Aorta (tissue), 5 donors: Measurements from ENCODE around the gene ACOT7. TPM values are rescaled to one million over a fixed set of nuclear protein-coding genes. Genes with fewer than 3 reads are reported as not detected.

Source experiments
- ATAC-seq: fragments of 200-7000 bp; cut with Tn5 transposase; one replicate; pipeline ENCODE4 v1.9.1; 2022; ENCODE audit warnings: moderate library complexity; ENCODE audit not compliant: low FRiP score
- DNase-seq, 2 donors: peaks; one replicate each; pipeline ENCODE4 v3.0.0-alpha.2; 2020
- H3K27ac ChIP-seq, 2 donors: one replicate each; pipeline ENCODE4 v1.5.1; 2013; ENCODE audit warnings: low read length in 2 of 2, mild to moderate bottlenecking in 2 of 2, moderate library complexity in 2 of 2, control low read depth in 1 of 2, inconsistent platforms in 1 of 2, low read depth in 1 of 2
- H3K27me3 ChIP-seq, 2 donors: one replicate each; pipeline ENCODE4 v1.6.1; 2013; ENCODE audit warnings: control low read depth in 1 of 2, low read length in 1 of 2, mild to moderate bottlenecking in 1 of 2, moderate library complexity in 1 of 2; ENCODE audit not compliant: insufficient read depth in 2 of 2, control insufficient read depth in 1 of 2
- H3K36me3 ChIP-seq, 2 donors: one replicate each; pipeline ENCODE4 v1.6.1; 2013; ENCODE audit warnings: control low read depth in 1 of 2, low read length in 1 of 2, mild to moderate bottlenecking in 1 of 2; ENCODE audit not compliant: insufficient read depth in 2 of 2, control insufficient read depth in 1 of 2
- H3K4me1 ChIP-seq, 2 donors: one replicate each; pipeline ENCODE4 v1.6.1; 2013; ENCODE audit warnings: low read length in 2 of 2, control low read depth in 1 of 2, mild to moderate bottlenecking in 1 of 2, moderate library complexity in 1 of 2; ENCODE audit not compliant: insufficient read depth in 2 of 2, control insufficient read depth in 1 of 2
- H3K4me3 ChIP-seq, 2 donors: one replicate each; pipeline ENCODE4 v1.5.1; 2013; ENCODE audit warnings: low read length in 2 of 2, control low read depth in 1 of 2, mild to moderate bottlenecking in 1 of 2
- H3K9me3 ChIP-seq: one replicate; pipeline ENCODE4 v1.6.1; 2013; ENCODE audit warnings: mild to moderate bottlenecking, low read length; ENCODE audit not compliant: control insufficient read depth
- WGBS, 2 donors: extraction: QIAGEN DNeasy Blood & Tissue Kit; methylation state at CpG; one replicate each; pipeline ENCODE4 v1.1.7; 2013; 5-methylcytosine and 5-hydroxymethylcytosine counted together
- intact Hi-C, 2 donors: fragments of 100-400 bp; cut with DNase I; formaldehyde crosslinking; loops; one replicate each; pipeline versions ENCODE4 v1.14.2 to v1.15.0; 2022
- polyA plus RNA-seq, 2 donors: library from polyadenylated mRNA; stranded (reverse); fragments of 200-250 nt; gene quantifications; one replicate each; pipeline ENCODE4 v1.2.3, GENCODE V29; 2013
- total RNA-seq, 2 donors: library from RNA; stranded (reverse); fragmentation: NEBNext Ultra II Directional; extraction: Animal tissue kit (Norgen Biotek cat#: 25700); gene quantifications; one replicate each; pipeline ENCODE4 v1.2.1, GENCODE V29; 2021
- donor health status: healthy with polysubstance abuse.
- donor health status: Bipolar disorder and iron deficiency.
- donor health status: DM: no; HTN: no; CAD: no.
- donor health status: DM: no; HTN: no; CAD: no.
- donor health status: DM: yes; HTN: yes; CAD: no.

ACOT7 gene
- total and polyA plus RNA-seq, 4 donors: 12.5 to 22.6 (median 17.6) TPM

DNA sequence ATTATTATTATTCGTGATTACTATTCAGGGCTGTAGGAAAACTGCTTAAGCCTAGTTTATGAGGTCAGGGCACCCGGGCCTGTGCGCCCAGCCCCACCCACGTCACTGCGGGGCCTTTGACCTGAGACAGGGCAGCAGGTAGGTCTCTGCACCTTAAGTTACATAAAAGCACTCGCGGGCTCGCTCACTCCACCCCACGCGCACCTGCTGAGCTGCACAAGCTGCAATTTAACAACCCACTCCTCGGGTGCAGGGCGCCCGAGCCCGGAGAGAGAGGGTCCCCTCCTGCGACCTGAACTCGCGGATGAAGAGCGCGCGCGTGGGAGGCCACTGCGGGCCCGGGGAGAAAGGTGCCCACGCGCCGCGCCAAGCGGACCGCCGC is 158.3 kb downstream of the ACOT7 start:
- 0% methylated on average over 30 of the region's 30 CpGs for WGBS, 2 donors
- Histone ChIP-seq H3K27me3 (no peaks in the 10 kb centered on the region), H3K4me1 (no peaks in the 10 kb centered on the region), H3K36me3 (peaks cover 2 to 5% of the 10 kb centered on the region in 2 donors), H3K4me3 (peak overlapping the region; percentile 91 to 98), H3K9me3 (no peaks in the 10 kb centered on the region), H3K27ac (no peak overlapping the region)
- DNase-seq: no peak
- no peak for ATAC-seq
- intact Hi-C loops: loop anchor here in 1 of 2 donors (2.0 kb wide), 1 partner anchor 28 kb away; the partner anchor contains the start of gene RNF207

DNA sequence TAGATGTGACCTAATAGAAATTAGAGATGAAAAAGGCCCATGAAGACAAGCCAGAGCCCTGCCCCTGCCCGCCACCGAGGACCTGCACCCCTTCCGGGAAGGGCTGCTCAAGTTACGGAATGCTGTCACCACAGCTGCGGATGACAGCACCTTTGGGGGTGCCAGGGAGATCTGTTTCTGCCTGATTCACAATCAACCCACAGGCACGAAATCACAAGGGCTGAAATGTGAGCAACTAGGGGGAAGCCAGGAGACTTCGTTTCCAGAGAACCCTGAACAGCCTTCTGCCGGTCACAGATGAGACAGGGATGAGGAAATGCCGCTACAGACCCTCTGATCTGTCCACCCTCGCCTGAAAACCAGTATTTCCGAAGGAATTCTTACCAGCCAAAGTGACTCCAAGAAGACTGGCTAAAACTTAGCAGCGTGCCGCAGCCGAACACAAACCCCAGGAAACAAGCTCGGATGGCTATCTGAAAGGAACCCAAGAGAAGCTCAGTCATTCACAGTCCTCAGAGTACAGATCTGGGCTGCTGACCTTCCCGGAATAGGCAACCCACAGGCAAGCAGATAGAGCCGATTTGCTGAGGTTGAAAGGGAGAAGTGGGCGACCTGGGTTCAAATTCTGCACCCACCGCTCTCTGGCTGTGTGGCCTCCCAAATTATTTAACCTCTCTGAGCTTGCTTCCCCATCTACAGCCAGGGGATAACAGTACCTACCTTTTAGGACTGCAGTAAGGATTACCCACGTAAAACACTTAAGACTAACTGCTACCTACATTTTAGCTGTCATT is 158.9 kb downstream of the ACOT7 start:
- 53 to 59% methylated on average over 20 of the region's 20 CpGs for WGBS, 2 donors
- Histone ChIP-seq H3K27ac (no peak overlapping the region), H3K4me1 (no peaks in the 10 kb centered on the region), H3K36me3 (peaks cover 2 to 5% of the 10 kb centered on the region in 2 donors), H3K9me3 (no peaks in the 10 kb centered on the region), H3K4me3 (peak overlapping the region; percentile 91 to 98), H3K27me3 (no peaks in the 10 kb centered on the region)
- intact Hi-C loops: loop anchor here in 1 of 2 donors (2.0 kb wide), 1 partner anchor 28 kb away; the partner anchor contains the start of gene RNF207
- ATAC-seq: no peak
- no peak for DNase-seq

DNA sequence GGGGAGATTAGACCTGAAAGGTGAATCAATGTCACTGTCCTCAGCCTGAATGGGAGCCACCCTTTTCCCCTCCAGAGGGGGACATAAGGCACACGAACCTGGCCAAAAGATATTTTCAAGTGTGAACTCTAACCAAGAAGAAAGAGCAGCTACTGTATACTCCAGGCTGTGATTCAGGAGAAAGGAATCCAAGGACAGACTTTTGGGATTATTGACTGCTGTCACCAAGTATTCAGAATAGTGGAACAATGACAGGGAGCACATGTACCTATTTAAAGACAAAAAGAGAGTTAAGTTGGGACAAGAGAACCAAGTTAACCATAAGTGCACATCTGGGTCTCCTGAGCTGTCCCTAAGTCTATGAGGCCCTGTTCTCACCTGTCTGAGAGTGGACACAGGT is 160.2 kb downstream of the ACOT7 start:
- H3K4me3 ChIP-seq: no peak overlapping the region
- H3K9me3 ChIP-seq: no peaks in the 10 kb centered on the region
- H3K27ac ChIP-seq: no peak overlapping the region
- peaks cover 2 to 5% of the 10 kb centered on the region in 2 donors for H3K36me3 ChIP-seq
- no peak for DNase-seq
- intact Hi-C loops: no loop called here
- H3K27me3 ChIP-seq: no peaks in the 10 kb centered on the region
- no peak for ATAC-seq
- no peaks in the 10 kb centered on the region for H3K4me1 ChIP-seq
- WGBS, 2 donors: 40 to 56% methylated on average over 1 of the region's 1 CpG

DNA sequence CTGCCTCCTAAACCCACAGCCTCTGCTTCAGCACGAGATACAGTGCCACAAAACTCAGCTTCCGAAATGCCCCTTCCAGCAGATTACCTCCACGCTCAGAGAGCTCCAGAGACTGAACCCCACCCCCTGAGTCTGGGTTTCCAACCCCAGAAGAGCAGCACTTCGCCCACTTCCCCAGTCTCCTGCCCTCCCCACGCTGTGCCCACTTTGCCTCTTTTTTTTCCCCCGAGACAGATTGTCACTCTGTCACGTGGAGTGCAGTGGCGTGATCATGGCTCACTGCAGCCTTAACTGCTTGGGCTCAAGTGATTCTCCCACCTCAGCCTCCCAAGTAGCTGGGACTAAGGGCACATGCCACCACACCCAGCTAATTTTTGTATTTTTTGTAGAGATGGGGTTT is 167.9 kb downstream of the ACOT7 start:
- DNase-seq: no peak
- intact Hi-C loops: no loop called here
- Histone ChIP-seq H3K4me1 (no peaks in the 10 kb centered on the region), H3K27ac (no peak overlapping the region), H3K27me3 (no peaks in the 10 kb centered on the region), H3K4me3 (no peak overlapping the region), H3K36me3 (peaks cover 0 to 8% of the 10 kb centered on the region in 2 donors), H3K9me3 (no peaks in the 10 kb centered on the region)
- 88 to 92% methylated on average over 8 of the region's 8 CpGs for WGBS, 2 donors
- no peak for ATAC-seq

DNA sequence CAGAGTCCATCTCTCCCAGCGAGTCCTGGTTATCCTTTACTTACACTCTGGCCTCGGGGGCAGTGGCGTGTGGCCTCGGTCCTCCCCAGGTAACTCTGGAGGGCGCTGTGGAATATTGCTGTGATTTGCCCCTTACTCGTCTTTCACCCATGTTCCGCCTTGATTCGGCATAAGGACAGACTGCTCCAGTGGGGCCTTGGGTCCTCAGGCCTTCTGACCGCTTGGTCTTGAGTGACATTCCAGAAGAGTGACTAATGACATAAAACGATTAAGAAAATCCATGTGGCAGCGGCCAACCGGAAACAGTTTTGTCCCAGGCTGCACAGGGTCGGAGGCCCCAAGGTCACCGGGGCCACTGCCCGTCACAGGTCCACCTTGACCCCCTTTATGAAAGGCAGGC is 168.8 kb downstream of the ACOT7 start:
- Histone ChIP-seq H3K27ac (no peak overlapping the region), H3K36me3 (peaks cover 0 to 8% of the 10 kb centered on the region in 2 donors)

DNA sequence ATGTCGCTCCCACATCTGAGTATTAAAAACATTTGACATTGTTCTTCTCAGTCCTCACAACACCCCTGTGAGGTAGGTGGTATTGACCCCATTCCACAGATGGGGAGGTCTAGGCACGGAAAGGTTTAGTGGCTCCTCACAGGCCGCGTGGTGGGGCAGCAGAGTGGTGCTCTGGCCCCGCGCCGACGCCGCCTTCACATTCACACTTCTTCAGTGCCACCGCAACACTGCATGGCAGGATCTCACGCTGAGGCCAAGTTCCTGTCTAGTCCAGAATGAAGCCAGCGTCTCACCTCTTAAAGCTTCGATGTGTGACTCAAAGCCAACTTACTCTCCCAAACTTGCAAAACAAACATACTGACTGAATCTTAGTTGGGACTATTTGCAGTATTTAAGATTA is 169.9 kb downstream of the ACOT7 start:
- ATAC-seq: no peak
- intact Hi-C loops: no loop called here

More for the DNA sequence above, 168.8 kb downstream of the ACOT7 start:
- ATAC-seq (no peak), DNase-seq (no peak)
- Histone ChIP-seq H3K4me1 (no peaks in the 10 kb centered on the region), H3K9me3 (no peaks in the 10 kb centered on the region), H3K27me3 (no peaks in the 10 kb centered on the region), H3K4me3 (no peak overlapping the region)
- 78% methylated on average over 15 of the region's 15 CpGs for WGBS, 2 donors
- intact Hi-C loops: no loop called here

DNA sequence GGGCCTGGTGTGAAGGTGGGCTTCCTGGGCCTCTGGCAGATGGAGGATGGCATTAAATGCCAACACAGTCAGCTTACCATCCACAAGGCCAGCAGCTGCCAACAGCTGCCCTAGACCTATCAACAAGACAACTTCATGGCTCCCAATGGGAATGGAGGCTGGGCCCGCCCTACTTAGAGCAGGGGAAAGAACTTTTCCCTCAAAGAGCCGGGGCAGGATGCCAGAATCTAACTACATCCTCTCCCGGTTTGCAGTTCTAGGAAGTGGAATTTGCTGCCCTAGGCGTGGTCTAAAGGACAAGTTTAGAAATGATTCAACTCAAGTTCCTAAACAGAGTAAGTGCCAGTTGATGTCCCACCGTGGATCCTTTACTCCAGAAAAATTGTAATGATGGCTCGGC is 170.9 kb downstream of the ACOT7 start:
- WGBS, 2 donors: 51 to 64% methylated on average over 6 of the region's 6 CpGs
- Histone ChIP-seq H3K4me1 (no peaks in the 10 kb centered on the region), H3K27me3 (no peaks in the 10 kb centered on the region), H3K4me3 (no peak overlapping the region), H3K27ac (no peak overlapping the region), H3K36me3 (peaks cover 0 to 8% of the 10 kb centered on the region in 2 donors), H3K9me3 (no peaks in the 10 kb centered on the region)
- intact Hi-C loops: no loop called here
- peak; percentile 43 for ATAC-seq
- DNase-seq: no peak

More for the DNA sequence above, 169.9 kb downstream of the ACOT7 start:
- no peaks in the 10 kb centered on the region for H3K9me3 ChIP-seq
- no peak for DNase-seq
- H3K36me3 ChIP-seq: peaks cover 0 to 8% of the 10 kb centered on the region in 2 donors
- no peaks in the 10 kb centered on the region for H3K4me1 ChIP-seq
- H3K27me3 ChIP-seq: no peaks in the 10 kb centered on the region
- no peak overlapping the region for H3K27ac ChIP-seq
- no peak overlapping the region for H3K4me3 ChIP-seq
- WGBS, 2 donors: 95 to 96% methylated on average over 13 of the region's 13 CpGs

DNA sequence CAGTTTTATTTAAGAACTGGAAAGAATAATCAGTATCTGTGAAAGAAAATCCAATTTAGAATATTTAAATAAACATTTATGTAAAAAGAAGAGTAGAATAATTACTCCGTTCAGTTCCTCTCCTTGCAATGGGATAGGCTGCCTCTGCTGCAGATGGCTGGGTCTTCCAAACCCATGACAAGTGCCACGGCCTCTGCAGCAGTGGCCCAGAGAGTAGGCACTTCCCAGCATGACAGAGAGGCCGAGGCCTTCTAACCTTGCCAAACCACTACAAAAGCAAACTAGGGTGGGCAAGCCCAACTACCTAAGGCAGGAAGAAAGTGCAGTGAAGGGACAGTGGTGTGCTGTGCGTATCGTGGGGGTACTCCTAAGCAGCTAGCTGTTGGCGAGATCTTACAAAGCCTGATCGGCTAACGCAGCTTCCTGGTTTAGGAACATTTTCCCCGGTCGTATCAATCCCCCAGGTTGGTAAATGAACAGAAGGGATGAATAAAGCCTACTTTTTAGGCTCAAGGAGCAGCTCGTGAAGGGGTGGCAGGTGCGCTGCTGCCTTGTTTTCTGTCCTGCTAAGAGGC is 172.3 kb downstream of the ACOT7 start:
- Histone ChIP-seq H3K4me1 (no peaks in the 10 kb centered on the region), H3K4me3 (no peak overlapping the region), H3K27ac (no peak overlapping the region), H3K27me3 (no peaks in the 10 kb centered on the region), H3K9me3 (no peaks in the 10 kb centered on the region), H3K36me3 (peaks cover 0 to 8% of the 10 kb centered on the region in 2 donors)
- ATAC-seq (no peak), DNase-seq (no peak)
- WGBS, 2 donors: 92 to 96% methylated on average over 12 of the region's 12 CpGs
- intact Hi-C loops: no loop called here

DNA sequence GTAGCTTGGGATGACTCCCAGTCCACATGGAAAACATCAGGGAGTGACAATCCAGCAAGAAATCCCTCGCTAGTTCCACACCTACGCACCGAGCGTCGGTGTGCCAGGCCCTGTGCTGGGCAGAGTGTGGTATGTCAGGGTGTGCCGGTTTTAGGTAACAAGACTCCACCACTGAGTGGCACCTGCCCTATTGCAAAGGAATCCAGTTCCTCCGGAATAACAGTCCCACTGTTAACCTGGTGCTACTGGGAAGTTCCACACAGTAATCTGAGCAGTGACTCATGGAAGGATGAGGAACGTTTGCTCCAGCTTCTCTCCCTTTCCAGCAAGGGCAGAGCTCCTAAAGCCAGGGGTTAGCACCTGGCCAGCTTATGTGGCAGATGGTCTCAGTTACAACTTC is 173.3 kb downstream of the ACOT7 start:
- Histone ChIP-seq H3K27ac (no peak overlapping the region), H3K4me3 (no peak overlapping the region), H3K36me3 (peaks cover 0 to 8% of the 10 kb centered on the region in 2 donors), H3K9me3 (no peaks in the 10 kb centered on the region), H3K27me3 (no peaks in the 10 kb centered on the region), H3K4me1 (no peaks in the 10 kb centered on the region)
- ATAC-seq: no peak
- no peak for DNase-seq
- intact Hi-C loops: no loop called here
- WGBS, 2 donors: 85 to 86% methylated on average over 8 of the region's 8 CpGs
